CD4-positive, alpha-beta T cell (primary cell): ENCODE measurements around the gene EGFL7. TPM values are rescaled to one million over a fixed set of nuclear protein-coding genes. Genes with fewer than 3 reads are reported as not detected.

ENCODE experiments used
- ATAC-seq: fragments of 200-7000 bp; cut with Tn5 transposase; one replicate; pipeline ENCODE4 v1.10.0; 2022; ENCODE audit warnings: mild to moderate bottlenecking; ENCODE audit not compliant: poor library complexity
- CTCF ChIA-PET: fragments of 350-600 bp; sonication (Branson Sonifier 250); formaldehyde crosslinking; loops from one replicate; lab custom pipeline; 2021; ENCODE audit warnings: antibody characterized with exemption, inconsistent platforms; lab: Charles Lee
- POLR2A ChIA-PET: fragments of 350-600 bp; sonication (Branson Sonifier 250); formaldehyde crosslinking; loops from one replicate; lab custom pipeline; 2021; ENCODE audit warnings: antibody characterized with exemption, inconsistent platforms; lab: Charles Lee
- DNase-seq, 14 experiments: peaks; one replicate each; pipeline ENCODE4 v3.0.0-alpha.2; 2013 to 2020; ENCODE audit warnings: mixed read lengths in 2 of 14
- H3K27ac ChIP-seq, 2 donors: one replicate each; pipeline versions ENCODE4 v1.5.1 to v1.7.0; 2013; ENCODE audit warnings: low read length in 2 of 2, low read depth in 1 of 2, mild to moderate bottlenecking in 1 of 2
- H3K27me3 ChIP-seq, 2 experiments: 1 replicate in 1 of 2; 2 replicates in 1 of 2; pipeline versions ENCODE4 v1.6.1 to v1.7.0; 2013; ENCODE audit warnings: low read length in 2 of 2, control low read depth in 1 of 2, mild to moderate bottlenecking in 1 of 2, moderate library complexity in 1 of 2; ENCODE audit not compliant: insufficient read depth in 2 of 2, control insufficient read depth in 1 of 2
- H3K36me3 ChIP-seq: one replicate; pipeline ENCODE4 v1.6.1; 2013; ENCODE audit warnings: low read length, control low read depth; ENCODE audit not compliant: insufficient read depth
- H3K4me1 ChIP-seq: one replicate; pipeline ENCODE4 v1.6.1; 2013; ENCODE audit warnings: low read length, control low read depth; ENCODE audit not compliant: insufficient read depth
- H3K4me3 ChIP-seq: one replicate; pipeline ENCODE4 v1.5.1; 2013; ENCODE audit warnings: mild to moderate bottlenecking, low read length, moderate library complexity
- H3K9me3 ChIP-seq, 2 experiments: 1 replicate in 1 of 2; 2 replicates in 1 of 2; pipeline versions ENCODE4 v1.6.1 to v1.7.0; 2013; ENCODE audit warnings: low read length in 2 of 2, mild to moderate bottlenecking in 2 of 2, control low read depth in 1 of 2, moderate library complexity in 1 of 2; ENCODE audit not compliant: control insufficient read depth in 1 of 2, insufficient read depth in 1 of 2
- H3K27ac Mint-ChIP-seq: one replicate; pipeline ENCODE4 v1.8.0; 2020; ENCODE audit warnings: mixed read lengths
- H3K27me3 Mint-ChIP-seq: one replicate; pipeline ENCODE4 v1.8.0; 2021; ENCODE audit warnings: mixed read lengths
- H3K36me3 Mint-ChIP-seq: one replicate; pipeline ENCODE4 v1.8.0; 2021; ENCODE audit warnings: low read depth, mixed read lengths
- H3K4me1 Mint-ChIP-seq: one replicate; pipeline ENCODE4 v1.8.0; 2021; ENCODE audit warnings: low read depth, mixed read lengths
- H3K4me3 Mint-ChIP-seq: one replicate; pipeline ENCODE4 v1.8.0; 2020; ENCODE audit warnings: mild to moderate bottlenecking, mixed read lengths
- H3K9me3 Mint-ChIP-seq: one replicate; pipeline ENCODE4 v1.8.0; 2020; ENCODE audit warnings: mixed read lengths
- CTCF ChIP-seq: fragments of 200-600 bp; IDR thresholded peaks from one replicate; pipeline ENCODE4 v1.8.0; 2022; ENCODE audit warnings: antibody characterized with exemption, mild to moderate bottlenecking
- intact Hi-C, 2 experiments: fragments of 100-400 bp; cut with DNase I in 1 of 2; cut with micrococcal nuclease in 1 of 2; formaldehyde crosslinking; loops; one replicate each; pipeline versions ENCODE4 v1.15.1 to v1.9.0; 2023 to 2025; cut with DNase I, micrococcal nuclease
- total RNA-seq, 174 experiments: library from RNA in 2 of 174; stranded (reverse) in 2 of 174; gene quantifications; one replicate each; pipeline ENCODE4 v1.2.3 and lab custom pipeline; 2021 to 2026

The EGFL7 gene
- total RNA-seq, 2 experiments from 2014 or later, result not detected

- H3K27ac Mint-ChIP-seq, result no peak overlapping the region
- ChIA-PET CTCF (no interaction called here), POLR2A (no interaction called here)
- DNase-seq (no peak), ATAC-seq (no peak)
- H3K9me3 ChIP-seq, result peaks cover 0 to 7% of the 10 kb centered on the region in 2 experiments
- H3K9me3 Mint-ChIP-seq, result no peaks in the 10 kb centered on the region
- no peaks in the 10 kb centered on the region for H3K36me3 Mint-ChIP-seq
- intact Hi-C loops, result no loop called here
- H3K4me3 ChIP-seq, result no peak overlapping the region
- no peak for TF ChIP-seq CTCF
- peaks cover 0 to 4% of the 10 kb centered on the region in 2 experiments for H3K27me3 ChIP-seq
- no peak overlapping the region for H3K4me3 Mint-ChIP-seq
- no peak overlapping the region for H3K27ac ChIP-seq
- peaks cover 16% of the 10 kb centered on the region for H3K4me1 ChIP-seq
- no peaks in the 10 kb centered on the region for H3K36me3 ChIP-seq
- H3K4me1 Mint-ChIP-seq, result no peaks in the 10 kb centered on the region
- peaks cover 4% of the 10 kb centered on the region for H3K27me3 Mint-ChIP-seq
Observed at GRCh38 chr9:136623842-136624183, 38.9 kb upstream of the EGFL7 start.

- Mint-ChIP-seq H3K4me1 (no peaks in the 10 kb centered on the region), H3K27ac (no peak overlapping the region), H3K4me3 (no peak overlapping the region), H3K36me3 (no peaks in the 10 kb centered on the region), H3K9me3 (no peaks in the 10 kb centered on the region), H3K27me3 (no peaks in the 10 kb centered on the region)
- Histone ChIP-seq H3K4me1 (peaks cover 11% of the 10 kb centered on the region), H3K27me3 (peaks cover 0 to 4% of the 10 kb centered on the region in 2 experiments), H3K9me3 (peaks cover 0 to 5% of the 10 kb centered on the region in 2 experiments), H3K27ac (no peak overlapping the region), H3K36me3 (no peaks in the 10 kb centered on the region), H3K4me3 (no peak overlapping the region)
- intact Hi-C loops, result no loop called here
- ATAC-seq, result no peak
- ChIA-PET CTCF (no interaction called here), POLR2A (no interaction called here)
- DNase-seq, result no peak
- no peak for TF ChIP-seq CTCF
Observed at GRCh38 chr9:136624184-136624951, 38.3 kb upstream of the EGFL7 start.

- ChIA-PET POLR2A (no interaction called here), CTCF (no interaction called here)
- intact Hi-C loops, result loop anchor here in 1 of 2 experiments (5.0 kb wide), 1 partner anchor 78 kb away; the partner anchor contains the start of gene NOTCH1
- peaks cover 0 to 5% of the 10 kb centered on the region in 2 experiments for H3K9me3 ChIP-seq
- peaks cover 10% of the 10 kb centered on the region for H3K4me1 ChIP-seq
- Mint-ChIP-seq H3K36me3 (no peaks in the 10 kb centered on the region), H3K27ac (no peak overlapping the region), H3K9me3 (no peaks in the 10 kb centered on the region), H3K4me1 (no peaks in the 10 kb centered on the region), H3K27me3 (no peaks in the 10 kb centered on the region), H3K4me3 (no peak overlapping the region)
- no peak overlapping the region for H3K27ac ChIP-seq
- H3K27me3 ChIP-seq, result peaks cover 0 to 4% of the 10 kb centered on the region in 2 experiments
- DNase-seq, result no peak
- H3K36me3 ChIP-seq, result no peaks in the 10 kb centered on the region
- H3K4me3 ChIP-seq, result no peak overlapping the region
- no peak for TF ChIP-seq CTCF
- ATAC-seq, result no peak
Observed at GRCh38 chr9:136625101-136626065, 37.3 kb upstream of the EGFL7 start.
